ENCODE data around the gene HENMT1.
"Not testable (repeated sequence)": the region's sequence is repeated elsewhere in the genome, so short reads cannot be mapped to it uniquely, and the experiment has no call there.

The HENMT1 gene

GRCh38 chr1:108661030-108661609, at the start of gene HENMT1:
TSS of gene HENMT1 (minus strand) at chr1:108661093. CDS start at chr1:108659884, 1,209 bp downstream.
- peak; percentile 74 for DNase-seq (ENCODE audit: low spot score)

DNA sequence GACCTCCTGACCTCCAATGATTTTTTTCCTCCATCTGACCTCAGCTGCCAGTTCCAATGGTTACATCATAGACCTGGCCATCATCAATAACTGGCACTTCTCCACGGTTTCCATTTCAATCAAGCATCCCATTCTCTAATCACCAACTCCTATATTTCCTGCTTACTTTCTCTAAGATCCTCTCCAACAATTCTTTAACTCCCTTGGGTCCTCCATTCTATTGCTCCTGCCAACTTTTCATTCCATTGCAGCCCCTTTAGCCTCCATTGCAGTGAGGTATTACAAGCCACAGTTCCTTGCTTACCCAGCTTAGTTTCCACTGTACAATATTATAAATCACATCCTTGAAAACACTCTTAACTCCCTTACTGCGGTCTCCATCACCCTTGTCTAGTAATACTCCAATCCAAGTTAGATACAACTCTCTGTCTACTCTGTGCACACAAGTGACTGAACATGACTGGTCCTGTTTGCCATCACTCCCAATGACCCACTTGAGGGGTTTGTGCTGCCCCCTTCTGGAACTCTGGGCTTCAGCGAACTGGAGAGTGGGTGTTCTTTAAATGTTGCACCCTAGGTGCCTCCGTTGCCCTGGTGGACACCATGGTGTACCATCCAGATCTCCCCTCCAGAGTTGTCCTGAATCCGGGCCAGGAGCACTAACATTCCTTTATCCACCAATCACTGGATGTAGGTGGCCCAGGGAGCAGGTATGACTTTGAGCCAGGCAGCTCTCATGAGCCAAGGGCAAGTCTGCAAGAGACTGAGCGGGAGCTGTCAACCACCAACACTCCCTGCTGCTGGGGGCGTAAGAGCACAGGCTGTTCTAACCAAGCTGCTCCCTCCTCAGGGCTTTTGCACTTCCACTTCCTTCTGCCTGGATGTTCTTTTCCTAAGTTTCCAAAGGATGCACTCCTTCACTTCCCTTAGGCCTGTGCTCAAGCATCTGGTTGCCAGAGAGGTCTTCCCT, 48.1 kb upstream of the HENMT1 start:
- no peak for DNase-seq (ENCODE audit: low spot score)

GRCh38 chr1:108706643-108707042, 45.8 kb upstream of the HENMT1 start:
- DNase-seq (ENCODE audit: low spot score) = no peak

- no peak for DNase-seq (ENCODE audit: low spot score)
Observed at GRCh38 chr1:108704496-108704895, 43.6 kb upstream of the HENMT1 start.

DNA sequence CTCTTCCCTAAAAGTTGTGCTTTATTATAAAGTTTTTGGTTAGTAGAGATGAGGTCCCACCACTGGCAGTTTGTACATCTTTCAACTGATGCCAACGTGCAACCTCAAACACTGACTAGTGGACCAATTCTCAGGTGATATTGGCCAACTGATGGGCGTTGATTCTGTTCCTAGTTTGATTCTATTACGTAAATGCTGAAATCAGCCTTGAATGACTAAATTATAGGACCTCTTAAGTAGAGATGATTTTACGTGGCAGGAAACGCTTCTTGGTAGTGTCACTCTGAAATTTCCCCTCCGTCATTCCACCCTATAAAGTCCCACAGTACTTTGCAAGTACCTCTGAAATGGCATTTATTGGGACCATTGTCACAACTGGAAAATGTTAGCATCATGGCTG, 43.0 kb upstream of the HENMT1 start:
- DNase-seq (ENCODE audit: low spot score) = no peak

- DNase-seq (ENCODE audit: low spot score) = not testable (repeated sequence)
Observed at GRCh38 chr1:108702109-108702508, 41.2 kb upstream of the HENMT1 start.

GRCh38 chr1:108701176-108701849, 40.4 kb upstream of the HENMT1 start:
- DNase-seq (ENCODE audit: low spot score) = no peak

DNA sequence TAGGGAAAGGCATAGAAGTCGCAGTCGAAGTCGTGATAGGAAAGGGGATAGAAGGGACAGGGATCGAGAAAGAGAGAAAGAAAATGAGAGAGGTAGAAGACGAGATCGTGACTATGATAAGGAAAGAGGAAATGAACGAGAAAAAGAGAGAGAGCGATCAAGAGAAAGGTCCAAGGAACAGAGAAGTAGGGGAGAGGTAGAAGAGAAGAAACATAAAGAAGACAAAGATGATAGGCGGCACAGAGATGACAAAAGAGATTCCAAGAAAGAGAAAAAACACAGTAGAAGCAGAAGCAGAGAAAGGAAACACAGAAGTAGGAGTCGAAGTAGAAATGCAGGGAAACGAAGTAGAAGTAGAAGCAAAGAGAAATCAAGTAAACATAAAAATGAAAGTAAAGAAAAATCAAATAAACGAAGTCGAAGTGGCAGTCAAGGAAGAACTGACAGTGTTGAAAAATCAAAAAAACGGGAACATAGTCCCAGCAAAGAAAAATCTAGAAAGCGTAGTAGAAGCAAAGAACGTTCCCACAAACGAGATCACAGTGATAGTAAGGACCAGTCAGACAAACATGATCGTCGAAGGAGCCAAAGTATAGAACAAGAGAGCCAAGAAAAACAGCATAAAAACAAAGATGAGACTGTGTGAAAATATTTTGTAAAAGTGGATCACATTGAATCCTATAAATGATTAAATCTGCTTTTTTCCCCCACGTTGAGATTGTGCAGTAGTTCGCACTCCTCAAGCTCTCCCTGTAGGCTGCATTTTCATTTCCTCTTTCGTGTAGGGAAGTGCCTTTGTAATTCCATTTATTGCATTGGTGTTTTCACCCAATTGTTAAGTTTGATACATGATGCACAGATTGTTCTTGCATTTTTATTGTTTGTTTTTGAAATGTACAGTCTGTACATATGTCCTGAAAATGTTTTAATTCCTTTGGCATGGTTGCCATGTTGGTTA, 38.8 kb upstream of the HENMT1 start:
- no peak for DNase-seq (ENCODE audit: low spot score)

DNA sequence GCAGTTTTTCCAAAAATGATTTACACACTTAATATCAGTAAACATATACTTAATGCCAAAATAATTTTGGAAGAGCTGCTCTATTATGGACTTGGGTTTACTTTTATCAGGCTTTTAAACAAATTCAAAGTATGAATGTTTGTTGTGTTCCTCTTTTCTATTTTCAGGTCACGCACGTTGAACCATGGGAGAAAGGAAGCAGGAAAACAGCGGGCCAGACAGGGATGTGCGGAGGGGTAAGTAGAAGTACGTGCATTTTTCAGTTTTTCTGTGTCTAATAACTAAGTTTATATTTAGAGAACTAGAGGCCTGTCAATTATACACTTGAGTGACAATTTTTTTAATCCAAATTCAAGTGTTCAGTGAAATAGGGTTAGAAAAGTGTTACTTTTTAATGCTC, 34.6 kb upstream of the HENMT1 start:
- DNase-seq (ENCODE audit: low spot score) = no peak

DNA sequence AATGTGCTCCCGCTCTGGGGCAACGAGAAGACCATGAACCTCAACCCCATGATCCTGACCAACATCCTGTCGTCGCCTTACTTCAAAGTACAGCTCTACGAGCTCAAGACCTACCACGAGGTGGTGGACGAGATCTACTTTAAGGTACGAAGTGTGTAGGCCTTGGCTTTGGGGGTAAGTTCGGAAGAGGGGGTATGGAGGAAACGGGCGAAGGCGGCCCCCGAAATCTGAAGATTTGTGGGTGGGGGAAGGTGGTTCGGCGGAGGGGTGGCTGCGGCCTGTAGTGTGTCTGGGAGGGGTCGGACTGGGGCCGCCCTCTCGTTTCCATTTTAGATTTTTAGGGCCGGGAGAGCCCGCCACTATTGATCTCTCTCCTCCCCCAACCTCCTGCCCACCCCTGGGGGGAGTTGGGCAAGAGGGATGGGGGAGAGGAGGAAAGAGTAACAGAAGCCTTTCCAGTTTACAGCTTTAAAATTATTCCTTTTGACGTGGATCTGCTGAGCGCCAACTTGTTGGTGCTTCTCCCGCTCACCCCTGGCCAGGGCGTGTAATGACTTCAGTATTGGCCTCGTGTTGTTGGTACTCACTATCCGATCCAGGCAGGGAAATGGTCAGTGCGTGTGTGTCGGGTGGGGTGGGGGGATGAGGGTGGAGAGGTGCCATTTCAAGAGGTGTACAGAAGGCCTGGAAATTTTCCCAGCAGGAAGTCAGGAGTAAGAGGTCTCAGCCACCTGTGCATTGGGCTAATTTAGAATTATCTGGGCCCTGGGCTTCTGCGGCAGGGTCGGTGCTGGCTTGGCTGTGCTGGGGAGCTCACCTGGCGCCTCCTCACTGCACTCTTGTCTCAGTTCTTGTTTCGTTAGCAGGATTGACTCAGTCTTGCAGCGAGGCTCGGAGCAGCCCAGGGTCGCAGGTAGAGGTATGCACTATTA, 32.1 kb upstream of the HENMT1 start:
- no peak for DNase-seq (ENCODE audit: low spot score)

- peak; percentile 96 for DNase-seq (ENCODE audit: low spot score)
Observed at GRCh38 chr1:108691942-108692723, 31.2 kb upstream of the HENMT1 start, which contains the start of gene PRPF38B. TSS of gene PRPF38B (plus strand) at chr1:108692310. CDS start at chr1:108692592, 282 bp downstream.

GRCh38 chr1:108691128-108691941, 30.4 kb upstream of the HENMT1 start:
- no peak for DNase-seq (ENCODE audit: low spot score)

DNA sequence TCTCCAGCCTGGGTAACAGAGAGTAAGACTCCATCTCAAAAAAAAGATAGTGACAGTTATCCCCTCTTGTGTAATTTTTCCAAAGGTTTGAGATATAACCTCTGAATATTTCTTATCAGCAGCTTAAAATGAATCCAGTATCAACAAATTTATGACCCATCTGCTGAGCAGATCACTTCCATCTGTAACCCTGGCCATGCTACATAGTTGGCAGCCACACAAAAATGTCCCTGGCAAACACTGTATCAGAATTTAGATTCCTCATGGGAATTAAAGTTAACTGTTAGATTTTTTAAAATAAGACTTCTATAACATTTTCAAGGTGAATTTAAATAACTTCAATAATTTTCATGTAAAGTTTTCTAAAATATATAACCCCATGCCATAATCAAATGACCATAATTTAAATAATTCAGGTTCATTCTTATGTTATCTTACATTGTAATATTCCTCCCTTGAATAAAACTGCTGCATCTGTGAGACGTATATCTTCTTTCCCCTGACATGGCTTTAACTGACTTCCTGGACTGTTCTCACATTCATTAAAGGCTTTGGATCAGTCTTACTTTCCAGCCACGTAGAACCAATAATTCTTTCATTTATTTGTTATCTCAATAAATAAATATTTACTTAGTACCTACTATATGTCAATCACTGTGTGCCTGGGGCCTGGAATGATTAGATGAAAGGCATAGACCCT, 25.9 kb upstream of the HENMT1 start:
- no peak for DNase-seq (ENCODE audit: low spot score)

DNA sequence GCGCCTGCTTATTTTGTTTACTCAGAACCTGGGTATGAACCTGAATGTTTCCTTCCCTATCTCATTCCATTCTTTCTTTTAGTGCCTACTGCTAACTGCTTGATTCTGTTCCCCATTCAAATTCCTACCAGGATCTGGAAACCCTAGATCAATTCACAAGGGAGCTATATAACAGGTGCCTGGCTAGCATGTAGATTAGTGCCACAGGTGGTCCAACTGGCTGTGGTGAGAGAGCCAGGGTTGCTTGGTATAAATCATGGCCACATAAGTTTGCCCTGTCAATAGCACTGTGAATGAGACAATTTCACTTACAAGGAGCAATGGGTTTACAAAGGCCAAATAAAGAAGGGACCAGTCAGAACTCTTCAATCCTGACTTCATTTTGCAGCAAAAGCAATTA, 24.6 kb upstream of the HENMT1 start:
- no peak for DNase-seq (ENCODE audit: low spot score)

GRCh38 chr1:108681701-108682100, 20.8 kb upstream of the HENMT1 start:
- DNase-seq (ENCODE audit: low spot score) = not testable (repeated sequence)

DNA sequence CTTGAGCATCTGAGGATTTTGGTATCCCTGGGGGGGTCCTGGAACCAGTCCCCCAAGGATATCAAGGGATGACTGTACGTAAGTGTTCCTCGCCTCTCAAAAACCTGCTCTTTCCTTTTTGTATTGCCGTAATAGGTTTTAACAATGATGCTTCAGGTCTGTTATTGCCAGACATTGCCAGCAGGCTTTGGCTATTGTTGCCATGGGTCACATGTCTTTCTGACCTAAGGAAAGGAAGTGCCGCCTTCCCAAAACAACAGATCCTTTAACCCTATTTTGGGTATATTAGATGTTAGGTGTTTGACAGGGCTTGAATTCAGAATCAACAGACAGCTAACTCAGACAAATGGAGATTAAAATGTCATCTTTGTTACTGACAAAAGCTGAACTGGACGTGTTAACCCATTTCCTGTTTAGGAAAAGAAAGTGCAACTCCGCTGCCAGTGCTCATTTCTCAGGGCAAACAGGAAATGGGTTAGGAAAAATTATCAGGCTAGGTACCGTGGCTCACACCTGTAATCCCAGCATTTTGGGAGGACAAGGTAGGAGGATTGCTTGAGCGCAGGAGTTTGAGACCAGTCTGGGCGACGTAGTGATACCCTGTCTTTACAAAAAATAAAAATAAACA, 18.8 kb upstream of the HENMT1 start:
- DNase-seq (ENCODE audit: low spot score) = no peak

GRCh38 chr1:108678706-108679105, 17.8 kb upstream of the HENMT1 start:
- DNase-seq (ENCODE audit: low spot score) = no peak

DNA sequence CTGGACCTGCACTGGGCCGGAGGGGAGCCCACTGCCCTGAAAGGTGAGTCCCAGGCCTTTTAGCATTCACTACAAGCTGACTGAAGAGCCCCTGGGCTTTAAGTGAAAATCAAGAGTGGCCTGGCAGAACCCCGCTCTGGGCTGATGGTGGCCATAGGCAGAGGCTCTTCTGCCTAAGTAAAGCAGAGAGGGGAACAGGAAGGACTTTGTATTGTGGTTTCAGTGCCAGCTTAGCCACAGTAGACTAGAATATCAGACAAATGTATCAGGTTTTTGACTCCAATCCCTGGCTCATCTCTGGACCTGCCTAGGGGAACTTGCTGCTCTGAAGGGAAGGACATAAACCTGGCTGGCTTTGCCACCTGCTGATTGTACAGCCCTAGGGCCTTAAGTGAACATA, 10.2 kb upstream of the HENMT1 start:
- no peak for DNase-seq (ENCODE audit: low spot score)

Measured in ecto neural progenitor cell (in vitro differentiated cells).